Measurements from ENCODE around the gene FBXL22.

The FBXL22 gene

GRCh38 chr15:63599401-63600000, 2.3 kb downstream of the FBXL22 start:
- Mint-ChIP-seq H3K27me3 (peaks cover 11% of the 10 kb centered on the region), H3K4me3 (peak overlapping the region; percentile 85), H3K36me3 (peaks cover 13% of the 10 kb centered on the region), H3K9me3 (no peaks in the 10 kb centered on the region), H3K4me1 (peaks cover 64% of the 10 kb centered on the region), H3K27ac (peak overlapping the region; percentile 91)
- DNase-seq, result peak; percentile 60
- CTCF ChIA-PET, result interaction anchor here (0.7 to 3.9 kb wide), 26 partner anchors 10 to 552 kb away, joined by 3 to 44 read pairs (median 4); partner anchors contain the start of gene USP3

- DNase-seq, result no peak
- peaks cover 11% of the 10 kb centered on the region for H3K27me3 Mint-ChIP-seq
- peak overlapping the region; percentile 91 for H3K27ac Mint-ChIP-seq
- H3K4me1 Mint-ChIP-seq, result peaks cover 61% of the 10 kb centered on the region
- peak overlapping the region; percentile 85 for H3K4me3 Mint-ChIP-seq
- peaks cover 7% of the 10 kb centered on the region for H3K36me3 Mint-ChIP-seq
- CTCF ChIA-PET, result interaction anchor here (0.7 to 3.9 kb wide), 19 partner anchors 10 to 469 kb away, joined by 3 to 44 read pairs (median 5); partner anchors contain the start of gene USP3
- H3K9me3 Mint-ChIP-seq, result no peaks in the 10 kb centered on the region
These were observed 2.9 kb downstream of the FBXL22 start for GRCh38 chr15:63600001-63600615.

- Mint-ChIP-seq H3K4me3 (peak overlapping the region; percentile 91), H3K27ac (peak overlapping the region; percentile 97), H3K36me3 (peaks cover 6% of the 10 kb centered on the region), H3K9me3 (no peaks in the 10 kb centered on the region), H3K27me3 (peaks cover 11% of the 10 kb centered on the region), H3K4me1 (peaks cover 61% of the 10 kb centered on the region)
- CTCF ChIA-PET, result interaction anchor here (1.1 to 3.9 kb wide), 13 partner anchors 9 to 469 kb away, joined by 3 to 44 read pairs (median 4); partner anchors contain the start of gene USP3
- peak; percentile 92 for DNase-seq
These were observed 3.4 kb downstream of the FBXL22 start for GRCh38 chr15:63600616-63601025.

GRCh38 chr15:63601026-63601703, 4.0 kb downstream of the FBXL22 start:
- Mint-ChIP-seq H3K27me3 (peaks cover 11% of the 10 kb centered on the region), H3K4me3 (peak overlapping the region; percentile 91), H3K27ac (peak overlapping the region; percentile 97), H3K4me1 (peaks cover 61% of the 10 kb centered on the region), H3K9me3 (no peaks in the 10 kb centered on the region), H3K36me3 (peaks cover 3% of the 10 kb centered on the region)
- peak; percentile 79 for DNase-seq
- CTCF ChIA-PET, result interaction anchor here (1.2 to 3.9 kb wide), 6 partner anchors 9 to 228 kb away, joined by 3 to 44 read pairs (median 12); partner anchors contain the start of gene USP3

GRCh38 chr15:63601704-63602185, 4.6 kb downstream of the FBXL22 start:
- H3K27me3 Mint-ChIP-seq, result peaks cover 11% of the 10 kb centered on the region
- DNase-seq, result peak; percentile 38
- H3K27ac Mint-ChIP-seq, result peak overlapping the region; percentile 97
- no peaks in the 10 kb centered on the region for H3K9me3 Mint-ChIP-seq
- H3K4me3 Mint-ChIP-seq, result peak overlapping the region; percentile 91
- CTCF ChIA-PET, result interaction anchor here (0.7 to 5.0 kb wide), 3 partner anchors 8 to 135 kb away, joined by 3 to 23 read pairs (median 19); no protein-coding TSS in a partner anchor
- H3K4me1 Mint-ChIP-seq, result peaks cover 61% of the 10 kb centered on the region
- H3K36me3 Mint-ChIP-seq, result peaks cover 5% of the 10 kb centered on the region

- Mint-ChIP-seq H3K4me1 (peaks cover 59% of the 10 kb centered on the region), H3K27me3 (peaks cover 11% of the 10 kb centered on the region), H3K4me3 (peak overlapping the region; percentile 53), H3K9me3 (no peaks in the 10 kb centered on the region), H3K36me3 (peaks cover 8% of the 10 kb centered on the region), H3K27ac (peak overlapping the region; percentile 72)
- CTCF ChIA-PET, result interaction anchor here (0.7 to 5.0 kb wide), 2 partner anchors 115 to 136 kb away, joined by 3 to 23 read pairs; no protein-coding TSS in a partner anchor
- DNase-seq, result no peak
These were observed 5.4 kb downstream of the FBXL22 start for GRCh38 chr15:63602595-63602994.

GRCh38 chr15:63603516-63603915, 6.3 kb downstream of the FBXL22 start:
- no peak for DNase-seq
- Mint-ChIP-seq H3K4me3 (no peak overlapping the region), H3K36me3 (peaks cover 15% of the 10 kb centered on the region), H3K27me3 (peaks cover 11% of the 10 kb centered on the region), H3K4me1 (peaks cover 59% of the 10 kb centered on the region), H3K9me3 (no peaks in the 10 kb centered on the region), H3K27ac (no peak overlapping the region)
- CTCF ChIA-PET, result interaction anchor here (0.8 to 5.0 kb wide), 3 partner anchors 116 to 464 kb away, joined by 3 to 23 read pairs (median 7); no protein-coding TSS in a partner anchor

GRCh38 chr15:63604281-63604680, 7.1 kb downstream of the FBXL22 start:
- H3K27me3 Mint-ChIP-seq, result peaks cover 11% of the 10 kb centered on the region
- CTCF ChIA-PET, result interaction anchor here (0.8 to 5.0 kb wide), 6 partner anchors 96 to 463 kb away, joined by 3 to 23 read pairs (median 6); no protein-coding TSS in a partner anchor
- no peak for DNase-seq
- H3K4me1 Mint-ChIP-seq, result peaks cover 55% of the 10 kb centered on the region
- peaks cover 21% of the 10 kb centered on the region for H3K36me3 Mint-ChIP-seq
- no peaks in the 10 kb centered on the region for H3K9me3 Mint-ChIP-seq
- no peak overlapping the region for H3K4me3 Mint-ChIP-seq
- no peak overlapping the region for H3K27ac Mint-ChIP-seq

- Mint-ChIP-seq H3K9me3 (no peaks in the 10 kb centered on the region), H3K4me1 (peaks cover 54% of the 10 kb centered on the region), H3K27ac (peak overlapping the region; percentile 87), H3K27me3 (peaks cover 11% of the 10 kb centered on the region), H3K36me3 (peaks cover 22% of the 10 kb centered on the region), H3K4me3 (no peak overlapping the region)
- no peak for DNase-seq
- CTCF ChIA-PET, result interaction anchor here (0.5 to 5.0 kb wide), 9 partner anchors 55 to 463 kb away, joined by 3 to 23 read pairs (median 4); no protein-coding TSS in a partner anchor
These were observed 7.8 kb downstream of the FBXL22 start for GRCh38 chr15:63605036-63605435.

GRCh38 chr15:63605816-63606215, 8.6 kb downstream of the FBXL22 start:
- Mint-ChIP-seq H3K27me3 (peaks cover 8% of the 10 kb centered on the region), H3K9me3 (no peaks in the 10 kb centered on the region), H3K27ac (peak overlapping the region; percentile 87), H3K36me3 (peaks cover 25% of the 10 kb centered on the region), H3K4me3 (no peak overlapping the region), H3K4me1 (peaks cover 61% of the 10 kb centered on the region)
- peak; percentile 78 for DNase-seq
- CTCF ChIA-PET, result interaction anchor here (0.7 to 10.6 kb wide), 5 partner anchors 56 to 462 kb away, joined by 3 to 114 read pairs (median 7); partner anchors contain the start of gene DAPK2

GRCh38 chr15:63606308-63606707, 9.1 kb downstream of the FBXL22 start:
- Mint-ChIP-seq H3K27ac (peak overlapping the region; percentile 87), H3K36me3 (peaks cover 28% of the 10 kb centered on the region), H3K9me3 (no peaks in the 10 kb centered on the region), H3K4me3 (no peak overlapping the region), H3K27me3 (peaks cover 8% of the 10 kb centered on the region), H3K4me1 (peaks cover 66% of the 10 kb centered on the region)
- DNase-seq, result no peak
- CTCF ChIA-PET, result interaction anchor here (0.7 to 10.6 kb wide), 7 partner anchors 55 to 462 kb away, joined by 3 to 114 read pairs (median 7); partner anchors contain the start of gene DAPK2

GRCh38 chr15:63608989-63609388, 11.8 kb downstream of the FBXL22 start:
- Mint-ChIP-seq H3K9me3 (no peaks in the 10 kb centered on the region), H3K36me3 (peaks cover 39% of the 10 kb centered on the region), H3K4me3 (no peak overlapping the region), H3K27me3 (no peaks in the 10 kb centered on the region), H3K4me1 (peaks cover 51% of the 10 kb centered on the region), H3K27ac (no peak overlapping the region)
- CTCF ChIA-PET, result interaction anchor here (0.9 to 10.6 kb wide), 14 partner anchors 9 to 465 kb away, joined by 3 to 114 read pairs (median 8); partner anchors contain the start of gene DAPK2
- DNase-seq, result no peak

- Mint-ChIP-seq H3K27me3 (no peaks in the 10 kb centered on the region), H3K4me1 (peaks cover 47% of the 10 kb centered on the region), H3K9me3 (no peaks in the 10 kb centered on the region), H3K4me3 (no peak overlapping the region), H3K36me3 (peaks cover 39% of the 10 kb centered on the region), H3K27ac (no peak overlapping the region)
- CTCF ChIA-PET, result interaction anchor here (0.7 to 10.6 kb wide), 36 partner anchors 10 to 544 kb away, joined by 3 to 114 read pairs (median 4); partner anchors contain the start of genes CIAO2A and DAPK2
- no peak for DNase-seq
These were observed 12.3 kb downstream of the FBXL22 start for GRCh38 chr15:63609448-63609847.

Measured in activated naive CD4-positive, alpha-beta T cell treated with anti-CD3 and anti-CD28 coated beads, Interleukin-2, amount 10 ng/mL, durations not matched to agents 7 days and 5 days (primary cell).